ENCODE measurements around the gene IDH3B.
A peak's percentile ranks its signal among the peaks of the same experiment; 100 is the strongest.

IDH3B gene

DNA sequence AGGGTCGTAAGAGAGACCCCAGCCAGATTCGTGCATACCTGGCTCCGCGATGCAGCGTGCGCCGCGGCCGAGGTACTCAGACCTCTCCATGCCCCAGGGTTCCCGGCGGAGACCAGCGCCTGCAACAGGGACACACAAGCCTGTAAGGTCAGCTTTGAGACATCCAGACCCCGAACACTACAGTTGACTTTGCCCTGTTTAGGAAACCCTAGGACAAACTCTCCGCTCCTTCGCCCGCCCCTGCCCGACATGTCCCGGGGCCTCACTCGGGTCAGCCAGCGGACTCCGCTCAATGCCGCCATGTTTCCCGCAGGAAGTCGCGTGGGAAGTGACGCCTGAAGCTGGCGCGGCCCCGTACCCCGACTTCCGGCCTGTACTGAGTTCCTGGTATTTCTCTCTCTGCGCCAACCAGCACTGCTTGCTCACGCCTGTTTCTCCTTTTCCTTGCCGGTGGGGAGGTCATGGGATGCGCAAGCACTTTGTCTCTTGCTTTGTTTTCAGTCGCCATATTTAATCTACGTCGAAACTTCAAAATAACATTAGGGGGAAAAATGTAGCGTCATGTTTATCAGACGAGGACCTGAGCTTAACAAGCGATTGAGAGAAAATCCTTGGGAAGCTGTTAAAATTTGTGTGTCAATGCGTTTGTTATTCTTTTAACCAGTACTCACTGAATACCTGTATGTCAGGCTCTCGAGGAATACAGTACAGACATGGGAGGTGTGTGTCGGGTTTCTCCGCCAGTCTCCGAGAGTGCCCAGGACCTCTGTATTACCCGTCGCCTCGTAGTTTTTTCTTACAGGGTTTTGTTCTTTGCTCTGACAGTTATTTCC, at the start of gene IDH3B:
Gene IDH3B, minus strand, starts transcription at position 330 of the 833 bp plus-strand sequence. Its CDS starts 28 bp downstream, at position 302.
- Histone ChIP-seq H3K9me3 (ENCODE audit: control insufficient read depth, insufficient read depth, low read length) (no peaks in the 10 kb centered on the region), H3K36me3 (ENCODE audit: insufficient read depth, low read length) (peaks cover 8% of the 10 kb centered on the region), H3K9ac (ENCODE audit: low read depth, low read length) (peak within 1 kb of the TSS; percentile 76), H3K4me1 (ENCODE audit: insufficient read depth, low read length) (no peaks in the 10 kb centered on the region)

DNA sequence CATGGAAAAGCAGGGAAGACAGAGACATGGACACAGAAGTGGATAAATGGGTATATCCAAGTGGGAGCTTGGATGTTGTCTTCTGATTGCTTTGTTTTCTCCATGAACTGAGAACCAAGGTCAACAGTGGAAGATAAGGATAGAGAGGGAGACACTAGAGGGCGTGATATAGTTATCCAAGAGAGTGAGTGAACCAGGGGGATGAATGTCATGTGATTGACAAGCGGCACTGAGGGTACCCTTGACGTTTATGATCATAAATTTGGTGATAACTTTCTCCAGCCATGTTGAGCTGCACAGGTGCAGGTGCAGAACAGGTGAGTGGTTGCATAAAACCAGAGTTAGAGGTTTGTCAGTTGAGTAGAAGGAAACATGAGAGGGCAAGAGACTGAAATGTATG, 49.3 kb upstream of the IDH3B start:
- Histone ChIP-seq H3K9me3 (ENCODE audit: control insufficient read depth, insufficient read depth, low read length) (no peaks in the 10 kb centered on the region), H3K36me3 (ENCODE audit: insufficient read depth, low read length) (no peaks in the 10 kb centered on the region), H3K9ac (ENCODE audit: low read depth, low read length) (no peak overlapping the region), H3K4me1 (ENCODE audit: insufficient read depth, low read length) (peaks cover 12% of the 10 kb centered on the region; the same call in 1 of the 2 replicates)

DNA sequence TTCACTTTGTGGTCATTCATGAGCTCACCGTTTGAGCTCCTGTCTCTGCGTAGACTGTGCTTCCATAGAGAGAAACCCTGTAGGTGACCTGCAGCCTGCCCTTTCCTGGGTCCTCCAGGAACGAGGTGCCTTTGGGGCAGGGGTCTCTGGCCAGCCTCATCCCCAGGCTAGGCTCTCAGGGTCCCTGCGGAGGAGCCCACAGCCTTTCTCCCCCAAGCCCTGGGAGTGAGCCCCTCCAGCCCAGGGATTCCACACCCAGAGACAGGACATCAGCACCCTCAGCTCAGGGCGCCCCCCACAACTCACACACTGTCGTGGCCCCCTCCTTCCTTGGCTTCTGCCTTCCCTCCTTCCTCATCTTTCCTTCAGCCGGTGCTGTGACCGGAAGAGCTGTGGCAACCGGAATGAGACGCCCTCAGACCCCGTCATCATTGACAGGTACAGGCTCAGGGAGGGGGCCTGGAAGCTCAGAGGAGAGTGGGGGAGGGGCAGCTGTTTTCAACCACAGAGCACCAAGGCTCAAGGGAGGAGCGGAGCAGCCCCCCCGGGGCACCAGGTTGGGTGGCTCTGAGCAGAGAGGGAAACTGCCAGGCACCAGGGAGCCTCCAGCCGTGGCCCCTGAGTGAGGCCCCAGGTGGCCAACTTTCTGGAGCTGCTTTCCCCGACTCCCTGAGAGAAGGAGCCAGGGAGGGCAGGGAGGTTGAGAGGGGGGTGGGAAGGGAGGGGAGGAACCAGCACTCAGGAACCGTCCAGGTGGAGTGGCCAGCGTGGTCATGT, 45.4 kb upstream of the IDH3B start:
- Histone ChIP-seq H3K9me3 (ENCODE audit: control insufficient read depth, insufficient read depth, low read length) (no peaks in the 10 kb centered on the region), H3K9ac (ENCODE audit: low read depth, low read length) (no peak overlapping the region), H3K4me1 (ENCODE audit: insufficient read depth, low read length) (peaks cover 33% of the 10 kb centered on the region; the same call in 1 of the 2 replicates), H3K36me3 (ENCODE audit: insufficient read depth, low read length) (no peaks in the 10 kb centered on the region)

DNA sequence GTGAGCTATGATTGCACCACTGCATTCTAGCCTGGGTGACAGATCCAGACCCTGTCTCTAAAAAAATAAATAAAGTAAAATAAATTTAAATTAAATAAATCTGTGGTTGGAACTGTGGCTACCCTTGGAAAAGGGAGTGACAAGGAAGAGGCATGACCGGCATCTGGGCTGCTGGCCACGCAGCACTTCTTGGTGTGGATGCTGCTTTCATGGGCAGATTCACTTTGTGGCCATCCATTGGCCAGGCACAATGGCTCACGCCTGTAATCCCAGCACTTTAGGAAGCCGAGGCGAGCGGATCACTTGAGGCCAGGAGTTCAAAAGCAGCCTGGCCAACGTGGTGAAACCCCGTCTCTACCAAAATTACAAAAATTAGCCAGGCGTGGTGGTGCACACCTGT, 44.6 kb upstream of the IDH3B start:
- Histone ChIP-seq H3K9ac (ENCODE audit: low read depth, low read length) (no peak overlapping the region), H3K4me1 (ENCODE audit: insufficient read depth, low read length) (peaks cover 33% of the 10 kb centered on the region; the same call in 1 of the 2 replicates), H3K9me3 (ENCODE audit: control insufficient read depth, insufficient read depth, low read length) (no peaks in the 10 kb centered on the region), H3K36me3 (ENCODE audit: insufficient read depth, low read length) (no peaks in the 10 kb centered on the region)

DNA sequence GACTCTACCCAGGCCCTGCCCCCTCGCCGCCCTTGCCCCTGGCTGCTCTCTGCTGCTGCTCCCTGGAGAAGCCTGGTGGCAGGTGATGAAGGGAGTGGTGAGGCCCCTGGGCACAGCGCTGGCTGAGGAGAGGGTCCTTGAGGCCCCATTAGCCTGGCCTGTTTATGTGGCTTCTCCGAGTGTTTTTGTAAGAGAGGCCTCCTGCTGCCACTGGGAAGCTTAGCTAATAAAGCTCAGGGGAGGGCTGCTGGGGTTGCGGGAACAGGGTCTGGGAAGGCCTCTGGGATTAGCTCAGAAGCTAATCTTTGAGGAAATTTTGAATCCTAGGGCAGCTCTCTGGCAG, 44.0 kb upstream of the IDH3B start:
- H3K4me1 ChIP-seq (ENCODE audit: insufficient read depth, low read length), result peaks cover 33% of the 10 kb centered on the region; the same call in 1 of the 2 replicates

DNA sequence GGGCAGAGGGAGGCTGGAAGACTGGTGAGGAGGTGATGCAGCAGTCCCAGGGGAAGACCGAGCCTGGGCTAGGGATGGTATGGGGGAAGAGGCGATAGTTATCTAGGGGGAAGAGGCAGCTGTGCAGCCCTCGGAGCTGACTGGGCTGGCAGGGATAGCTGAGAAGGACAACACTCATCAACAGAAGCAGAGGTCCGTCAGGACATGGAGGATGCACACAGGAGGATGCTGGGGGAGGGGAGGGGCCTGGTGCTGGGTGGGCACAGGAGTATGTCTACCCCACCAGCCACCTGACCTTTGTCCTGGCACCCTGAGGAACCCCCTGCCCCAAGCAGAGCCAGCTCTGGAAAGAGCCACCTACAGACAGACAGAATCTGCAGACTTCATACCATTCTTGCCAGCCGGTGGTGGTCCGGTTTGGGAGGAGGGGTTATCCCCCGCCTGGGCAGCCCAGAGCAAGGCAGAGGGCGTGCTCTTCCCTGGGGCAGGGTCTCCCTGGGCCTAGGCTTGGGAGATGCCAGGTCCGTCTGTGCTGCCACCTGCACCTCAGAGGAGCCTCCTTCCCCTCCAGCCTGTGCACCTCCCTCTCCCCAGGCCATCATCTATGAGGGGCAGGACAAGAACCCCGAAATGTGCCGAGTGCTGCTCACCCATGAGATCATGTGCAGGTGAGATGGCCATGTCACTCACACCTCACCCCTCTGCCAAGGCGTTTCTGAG, 43.5 kb upstream of the IDH3B start:
- Histone ChIP-seq H3K9ac (ENCODE audit: low read depth, low read length) (no peak overlapping the region), H3K4me1 (ENCODE audit: insufficient read depth, low read length) (peaks cover 33% of the 10 kb centered on the region; the same call in 1 of the 2 replicates), H3K9me3 (ENCODE audit: control insufficient read depth, insufficient read depth, low read length) (0 out of 2 replicates have a peak, but pooled peaks cover 2% of the 10 kb centered on the region), H3K36me3 (ENCODE audit: insufficient read depth, low read length) (no peaks in the 10 kb centered on the region)

More for the DNA sequence above, 44.0 kb upstream of the IDH3B start:
- no peaks in the 10 kb centered on the region for H3K36me3 ChIP-seq (ENCODE audit: insufficient read depth, low read length)
- H3K9me3 ChIP-seq (ENCODE audit: control insufficient read depth, insufficient read depth, low read length), result 0 out of 2 replicates have a peak, but pooled peaks cover 2% of the 10 kb centered on the region
- H3K9ac ChIP-seq (ENCODE audit: low read depth, low read length), result no peak overlapping the region

DNA sequence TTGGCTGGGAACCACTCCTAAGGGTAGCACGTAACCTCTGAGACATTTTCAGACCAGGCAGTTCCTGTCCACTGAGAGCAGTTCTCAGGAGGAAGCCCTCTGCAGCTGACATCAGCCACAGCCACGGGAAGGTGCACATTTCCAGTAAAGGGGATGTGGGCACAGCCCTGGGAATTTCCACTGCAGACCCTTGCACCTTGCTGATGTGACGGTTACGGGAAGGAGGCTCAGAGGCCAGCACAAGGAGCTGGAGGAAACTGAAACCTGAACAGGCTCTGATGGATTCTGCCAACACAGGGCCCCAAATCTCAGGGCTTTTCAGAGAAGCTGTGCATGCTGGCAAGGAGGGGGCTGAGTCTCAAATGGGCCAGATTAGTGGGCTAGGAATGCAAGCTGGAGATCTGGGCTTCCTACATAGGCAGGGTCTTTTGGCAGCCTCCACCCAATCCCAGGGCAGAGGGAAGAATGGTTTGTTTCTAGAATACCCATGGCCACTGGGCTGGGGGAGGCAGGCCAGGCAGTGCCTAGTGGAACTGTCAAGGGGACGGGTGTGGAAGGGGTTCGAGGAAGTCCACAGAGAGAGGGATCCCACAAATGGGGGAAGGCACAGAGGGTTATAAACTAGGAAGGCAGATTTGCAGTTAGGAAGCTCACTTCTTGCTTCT, 42.8 kb upstream of the IDH3B start:
- no peaks in the 10 kb centered on the region for H3K36me3 ChIP-seq (ENCODE audit: insufficient read depth, low read length)

DNA sequence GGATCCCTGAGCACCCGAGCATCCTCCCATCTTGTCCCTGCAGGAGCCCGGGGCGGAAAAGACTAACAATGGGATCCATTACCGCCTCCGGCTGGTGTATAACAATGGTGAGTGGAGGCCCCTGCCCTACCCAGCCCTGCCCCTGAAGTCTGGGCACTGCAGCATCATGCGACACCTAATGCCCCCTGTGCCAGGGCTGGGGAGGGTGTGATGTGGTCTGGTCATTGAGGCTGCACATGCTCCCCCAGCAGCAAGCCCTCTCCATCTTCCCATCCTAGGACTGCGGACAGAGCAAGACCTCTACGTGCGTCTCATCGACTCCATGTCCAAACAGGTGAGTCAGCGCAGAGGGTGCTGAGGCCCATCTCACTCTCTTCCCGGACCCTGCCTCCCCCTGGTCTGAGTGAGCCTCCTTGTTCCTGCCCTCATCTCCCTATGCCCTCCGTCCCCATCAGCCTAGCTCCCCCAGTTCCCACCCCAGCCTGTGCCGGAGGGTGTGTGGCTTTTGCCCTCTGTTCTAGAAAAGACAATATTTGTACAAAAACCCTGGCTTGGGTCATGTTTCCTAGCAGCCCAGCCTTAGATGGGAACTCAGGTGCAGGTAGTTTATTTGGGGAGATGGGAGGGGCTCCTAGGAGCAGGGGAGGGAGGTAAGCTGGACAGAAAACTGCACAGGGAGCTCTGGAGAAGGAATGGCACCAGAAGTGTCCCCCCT, 42.1 kb upstream of the IDH3B start:
- H3K9ac ChIP-seq (ENCODE audit: low read depth, low read length), result no peak overlapping the region; the same call in 1 of the 2 replicates
- H3K36me3 ChIP-seq (ENCODE audit: insufficient read depth, low read length), result no peaks in the 10 kb centered on the region
- 0 out of 2 replicates have a peak, but pooled peaks cover 2% of the 10 kb centered on the region for H3K9me3 ChIP-seq (ENCODE audit: control insufficient read depth, insufficient read depth, low read length)
- H3K4me1 ChIP-seq (ENCODE audit: insufficient read depth, low read length), result peaks cover 43% of the 10 kb centered on the region

More for the DNA sequence above, 42.8 kb upstream of the IDH3B start:
- Histone ChIP-seq H3K9me3 (ENCODE audit: control insufficient read depth, insufficient read depth, low read length) (0 out of 2 replicates have a peak, but pooled peaks cover 2% of the 10 kb centered on the region), H3K4me1 (ENCODE audit: insufficient read depth, low read length) (peaks cover 37% of the 10 kb centered on the region; the same call in 1 of the 2 replicates), H3K9ac (ENCODE audit: low read depth, low read length) (no peak overlapping the region)

DNA sequence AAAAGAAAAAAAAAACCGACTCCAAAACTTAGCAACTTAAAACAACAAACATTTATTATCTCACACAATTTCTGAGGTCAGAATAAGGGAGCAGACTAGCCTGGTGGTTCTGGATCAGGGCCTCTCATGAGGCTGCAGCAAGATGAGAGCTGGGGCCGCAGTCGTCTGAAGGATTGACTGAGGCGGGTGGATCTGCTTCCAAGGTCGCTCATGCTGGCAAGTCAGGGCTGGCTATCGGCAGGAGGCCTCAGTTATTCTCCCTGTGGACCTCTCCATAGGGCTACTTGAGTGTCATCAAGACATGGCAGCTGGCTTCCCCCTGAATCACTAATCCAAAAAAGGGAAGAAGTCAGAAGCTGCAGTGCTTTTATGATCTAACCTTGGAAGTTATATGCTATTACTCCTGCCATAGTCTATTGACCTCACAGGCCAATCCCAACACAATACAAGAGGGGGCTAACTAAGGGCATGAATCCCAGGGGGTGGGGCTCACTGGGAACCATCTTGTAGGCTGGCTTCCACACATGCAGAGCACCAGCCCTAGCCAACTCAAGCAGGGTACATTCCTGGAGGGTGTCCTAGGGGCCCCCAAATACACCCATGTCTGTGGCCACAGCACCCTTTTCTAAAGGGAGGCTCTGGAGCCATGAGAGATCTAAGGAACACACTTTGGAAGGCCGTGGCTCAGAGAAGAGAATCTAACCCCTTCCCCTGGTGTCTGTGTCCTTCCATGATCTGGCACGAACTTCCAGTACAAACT, 39.9 kb upstream of the IDH3B start:
- Histone ChIP-seq H3K9ac (ENCODE audit: low read depth, low read length) (no peak overlapping the region), H3K9me3 (ENCODE audit: control insufficient read depth, insufficient read depth, low read length) (0 out of 2 replicates have a peak, but pooled peaks cover 2% of the 10 kb centered on the region), H3K4me1 (ENCODE audit: insufficient read depth, low read length) (peaks cover 36% of the 10 kb centered on the region), H3K36me3 (ENCODE audit: insufficient read depth, low read length) (no peaks in the 10 kb centered on the region)

DNA sequence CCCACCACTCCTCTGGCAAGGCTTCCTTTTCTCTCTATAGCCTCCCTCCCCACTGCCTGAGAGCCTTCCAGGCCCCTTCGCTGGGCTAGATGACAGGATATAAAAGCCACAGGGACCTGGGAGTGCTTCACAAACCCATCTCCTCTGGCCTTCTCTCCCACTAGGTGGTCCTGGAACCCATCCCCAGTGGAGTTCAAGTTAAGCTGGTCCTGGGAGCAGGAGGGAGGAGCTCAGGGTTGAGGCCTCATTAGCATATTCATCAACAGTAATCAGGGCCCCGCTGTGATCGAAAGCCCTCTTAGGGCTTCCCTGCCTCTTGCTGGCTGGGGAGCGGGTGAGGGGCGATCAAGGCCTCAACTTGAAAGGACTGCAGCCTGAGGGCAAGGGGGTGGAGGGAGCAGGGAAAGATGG, 37.7 kb upstream of the IDH3B start:
- H3K4me1 ChIP-seq (ENCODE audit: insufficient read depth, low read length), result peaks cover 34% of the 10 kb centered on the region
- no peaks in the 10 kb centered on the region for H3K36me3 ChIP-seq (ENCODE audit: insufficient read depth, low read length)
- no peak overlapping the region; the same call in 1 of the 2 replicates for H3K9ac ChIP-seq (ENCODE audit: low read depth, low read length)
- 0 out of 2 replicates have a peak, but pooled peaks cover 2% of the 10 kb centered on the region for H3K9me3 ChIP-seq (ENCODE audit: control insufficient read depth, insufficient read depth, low read length)

DNA sequence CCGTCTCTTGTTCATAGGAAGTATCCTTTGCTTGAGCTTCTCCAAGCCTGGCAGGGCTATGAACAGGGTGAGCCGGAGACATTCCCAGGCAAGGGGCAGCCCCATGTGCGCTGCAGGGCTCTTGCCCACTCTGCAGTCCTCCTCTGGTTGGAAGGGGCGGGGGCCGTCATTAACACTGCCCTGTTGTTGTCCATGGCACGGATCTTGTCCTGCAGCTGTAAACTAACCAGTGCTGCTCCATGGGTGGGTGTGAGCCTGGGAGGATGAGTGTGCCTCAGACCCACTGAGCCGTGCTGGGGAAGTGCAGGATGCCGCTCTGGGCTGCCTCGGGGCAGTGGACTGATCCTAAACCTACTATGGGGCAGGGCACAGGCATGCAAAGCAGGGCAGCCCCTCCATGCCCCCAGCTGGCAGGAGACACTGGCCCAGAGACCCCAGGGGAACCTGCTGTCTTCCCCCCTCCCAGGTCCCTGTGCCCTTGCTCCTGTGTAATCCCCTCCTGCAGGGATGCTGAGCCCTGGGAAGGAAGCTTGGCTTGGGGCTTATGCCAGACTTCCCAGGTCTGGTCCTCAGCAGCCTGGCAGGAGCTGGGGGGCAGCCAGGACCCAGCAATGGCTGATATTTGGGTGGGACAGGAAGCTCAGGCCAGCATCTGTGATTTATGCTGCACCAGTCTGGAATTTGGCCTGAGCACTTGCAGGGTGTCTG, 37.1 kb upstream of the IDH3B start:
- Histone ChIP-seq H3K9me3 (ENCODE audit: control insufficient read depth, insufficient read depth, low read length) (0 out of 2 replicates have a peak, but pooled peaks cover 2% of the 10 kb centered on the region), H3K36me3 (ENCODE audit: insufficient read depth, low read length) (no peaks in the 10 kb centered on the region), H3K4me1 (ENCODE audit: insufficient read depth, low read length) (peaks cover 28% of the 10 kb centered on the region), H3K9ac (ENCODE audit: low read depth, low read length) (no peak overlapping the region)

DNA sequence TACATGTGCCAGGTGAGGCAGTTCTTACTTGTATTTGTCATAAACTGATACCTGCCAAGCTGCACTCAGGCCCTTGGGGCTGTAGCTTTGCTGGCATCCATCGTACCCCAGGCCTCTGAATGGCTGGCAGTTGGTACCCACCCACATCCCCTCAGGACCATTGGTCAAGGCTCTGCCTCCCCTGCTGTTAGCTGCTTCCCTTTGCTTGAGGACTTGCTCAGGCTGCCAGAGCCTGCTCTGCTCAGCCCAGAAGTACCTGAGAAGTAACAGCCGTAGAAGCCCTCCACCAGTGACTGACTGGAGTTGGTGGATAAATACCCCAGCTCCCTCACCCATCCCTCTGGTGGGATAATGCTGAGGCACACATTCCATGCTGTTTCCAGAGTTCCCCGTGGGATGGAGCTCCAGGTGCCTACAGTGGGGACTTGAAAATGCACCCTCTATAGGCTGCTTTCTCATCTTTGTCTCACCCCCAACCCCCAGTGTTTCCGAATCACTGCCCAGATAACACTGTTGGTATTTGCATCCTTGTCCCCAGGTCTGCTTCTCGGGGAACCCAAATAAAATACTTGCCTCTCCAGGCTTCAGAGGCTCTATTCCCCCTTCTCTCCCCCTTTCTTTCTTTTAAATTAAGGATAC, 35.9 kb upstream of the IDH3B start:
- peaks cover 25% of the 10 kb centered on the region for H3K4me1 ChIP-seq (ENCODE audit: insufficient read depth, low read length)
- no peak overlapping the region for H3K9ac ChIP-seq (ENCODE audit: low read depth, low read length)
- H3K36me3 ChIP-seq (ENCODE audit: insufficient read depth, low read length), result no peaks in the 10 kb centered on the region
- 0 out of 2 replicates have a peak, but pooled peaks cover 2% of the 10 kb centered on the region for H3K9me3 ChIP-seq (ENCODE audit: control insufficient read depth, insufficient read depth, low read length)
